CD14-positive monocyte (primary cell): Measurements from ENCODE around the gene SLC2A2. TPM values are rescaled to one million over a fixed set of nuclear protein-coding genes. Genes with fewer than 3 reads are reported as not detected.

Source experiments
- DNase-seq, 3 donors: peaks; one replicate each; pipeline ENCODE4 v3.0.0-alpha.2; 2011 to 2022
- H2AFZ ChIP-seq: 2 replicates; pipeline ENCODE4 v1.6.0; 2012; ENCODE audit warnings: mild to moderate bottlenecking, low read depth, low read length, inconsistent platforms; ENCODE audit not compliant: insufficient read depth, poor library complexity, severe bottlenecking
- H3K27ac ChIP-seq, 2 donors: 1 replicate in 1 of 2; 2 replicates in 1 of 2; pipeline ENCODE4 v1.5.1; 2012 to 2013; ENCODE audit warnings: low read length in 2 of 2, control low read depth in 1 of 2, inconsistent platforms in 1 of 2, low read depth in 1 of 2, mild to moderate bottlenecking in 1 of 2
- H3K27me3 ChIP-seq, 2 donors: one replicate each; pipeline versions ENCODE4 v1.6.0 to v1.6.1; 2011 to 2013; ENCODE audit warnings: low read length in 2 of 2; ENCODE audit not compliant: control insufficient read depth in 2 of 2, insufficient read depth in 2 of 2
- H3K36me3 ChIP-seq, 2 donors: replicated peaks in 1 of 2; 1 replicate in 1 of 2; 2 replicates in 1 of 2; pipeline versions ENCODE4 v1.5.1 to v1.6.1; 2012 to 2013; ENCODE audit warnings: low read length in 2 of 2, control low read depth in 1 of 2, inconsistent platforms in 1 of 2, mild to moderate bottlenecking in 1 of 2; ENCODE audit not compliant: insufficient read depth in 2 of 2, control insufficient read depth in 1 of 2
- H3K4me1 ChIP-seq, 2 donors: 1 replicate in 1 of 2; 2 replicates in 1 of 2; pipeline versions ENCODE4 v1.5.1 to v1.6.1; 2012 to 2013; ENCODE audit warnings: low read length in 2 of 2, control low read depth in 1 of 2, inconsistent platforms in 1 of 2, mild to moderate bottlenecking in 1 of 2, moderate library complexity in 1 of 2; ENCODE audit not compliant: insufficient read depth in 2 of 2, control insufficient read depth in 1 of 2
- H3K4me2 ChIP-seq: replicated peaks from 2 replicates; pipeline ENCODE3; 2012; ENCODE audit warnings: low read length, moderate library complexity, mild to moderate bottlenecking; ENCODE audit not compliant: poor library complexity, severe bottlenecking; ENCODE audit errors: extremely low read depth
- H3K4me3 ChIP-seq, 3 experiments: fragments of 200-600 bp in 1 of 3; sonication (generic) in 1 of 3; replicated peaks in 1 of 3; 1 replicate in 2 of 3; 2 replicates in 1 of 3; pipeline ENCODE4 v1.5.1; 2011 to 2013; ENCODE audit warnings: low read length in 3 of 3, mild to moderate bottlenecking in 3 of 3, control low read depth in 2 of 3, low read depth in 2 of 3, inconsistent platforms in 1 of 3, moderate library complexity in 1 of 3
- H3K79me2 ChIP-seq: 2 replicates; pipeline ENCODE4 v1.6.0; 2012; ENCODE audit warnings: mild to moderate bottlenecking, control low read depth, inconsistent platforms, low read length, moderate library complexity; ENCODE audit not compliant: insufficient read depth
- H3K9ac ChIP-seq: 2 replicates; pipeline ENCODE4 v1.6.0; 2017; ENCODE audit warnings: low read length, mild to moderate bottlenecking; ENCODE audit not compliant: insufficient read depth, poor library complexity, severe bottlenecking
- H3K9me3 ChIP-seq, 2 donors: replicated peaks in 1 of 2; 1 replicate in 1 of 2; 2 replicates in 1 of 2; pipeline versions ENCODE4 v1.5.1 to v1.6.1; 2012 to 2013; ENCODE audit warnings: low read length in 2 of 2, control low read depth in 1 of 2; ENCODE audit not compliant: control insufficient read depth in 1 of 2, insufficient read depth in 1 of 2
- H4K20me1 ChIP-seq: 2 replicates; pipeline ENCODE4 v1.6.0; 2012; ENCODE audit warnings: mild to moderate bottlenecking, low read length, control low read depth, moderate library complexity; ENCODE audit not compliant: insufficient read depth
- H3K27ac Mint-ChIP-seq, 7 donors: one replicate each; pipeline ENCODE4 v1.8.0; 2020; ENCODE audit warnings: mild to moderate bottlenecking in 7 of 7, mixed read lengths in 7 of 7, moderate library complexity in 6 of 7, inconsistent platforms in 2 of 7
- H3K27me3 Mint-ChIP-seq, 3 donors: one replicate each; pipeline ENCODE4 v1.8.0; 2021 to 2022; ENCODE audit warnings: low read depth in 3 of 3, mild to moderate bottlenecking in 3 of 3, mixed read lengths in 3 of 3, moderate library complexity in 3 of 3, inconsistent platforms in 1 of 3
- H3K36me3 Mint-ChIP-seq, 2 donors: one replicate each; pipeline ENCODE4 v1.8.0; 2020; ENCODE audit warnings: mixed read lengths in 2 of 2, inconsistent platforms in 1 of 2, mild to moderate bottlenecking in 1 of 2
- H3K4me1 Mint-ChIP-seq: one replicate; pipeline ENCODE4 v1.8.0; 2020; ENCODE audit warnings: mild to moderate bottlenecking, mixed read lengths
- H3K4me3 Mint-ChIP-seq, 2 donors: one replicate each; pipeline ENCODE4 v1.8.0; 2020; ENCODE audit warnings: mild to moderate bottlenecking in 2 of 2, mixed read lengths in 2 of 2, moderate library complexity in 1 of 2
- H3K9me3 Mint-ChIP-seq, 7 donors: one replicate each; pipeline ENCODE4 v1.8.0; 2020 to 2022; ENCODE audit warnings: mixed read lengths in 7 of 7, mild to moderate bottlenecking in 6 of 7, moderate library complexity in 6 of 7, inconsistent platforms in 2 of 7
- CTCF ChIP-seq: fragments of 200-600 bp; IDR thresholded peaks from one replicate; pipeline ENCODE4 v1.8.0; 2022; ENCODE audit warnings: antibody characterized with exemption, mild to moderate bottlenecking
- WGBS: methylation state at CpG from one replicate; pipeline ENCODE4 v1.1.5; 2013; ENCODE audit warnings: missing lambda C conversion rate; ENCODE audit not compliant: insufficient coverage; 5-methylcytosine and 5-hydroxymethylcytosine counted together
- intact Hi-C, 2 donors: fragments of 100-400 bp; cut with micrococcal nuclease; formaldehyde crosslinking; loops; one replicate each; pipeline versions ENCODE4 v1.15.0 to v1.15.1; 2023
- polyA plus RNA-seq, 3 donors: library from polyadenylated mRNA; depleted of rRNA in 1 of 3; unstranded in 2 of 3; stranded (reverse) in 1 of 3; fragments of 300-500 nt in 2 of 3; fragments of >200 nt in 1 of 3; fragmentation: Illumina TruSeq in 2 of 3; gene quantifications; 1 replicate in 2 of 3; 2 replicates in 1 of 3; pipeline ENCODE4 v1.2.3, GENCODE V29; 2012 to 2021

SLC2A2 gene
- polyA plus RNA-seq, 3 donors = not detected

GRCh38 chr3:171058873-171059603 is 32.5 kb upstream of the SLC2A2 start:
- peaks cover 0 to 8% (median 0%) of the 10 kb centered on the region in 7 donors for H3K9me3 Mint-ChIP-seq
- Histone ChIP-seq H3K4me1 (no peaks in the 10 kb centered on the region), H3K36me3 (no peaks in the 10 kb centered on the region), H3K27ac (no peak overlapping the region), H3K27me3 (no peaks in the 10 kb centered on the region), H4K20me1 (no peaks in the 10 kb centered on the region), H3K9me3 (no peaks in the 10 kb centered on the region), H3K4me2 (no peak overlapping the region), H3K9ac (no peak overlapping the region), H3K79me2 (no peaks in the 10 kb centered on the region), H2AFZ (no peak overlapping the region), H3K4me3 (no peak overlapping the region)
- H3K4me3 Mint-ChIP-seq = no peak overlapping the region
- intact Hi-C loops = no loop called here
- no peaks in the 10 kb centered on the region for H3K36me3 Mint-ChIP-seq
- no peaks in the 10 kb centered on the region for H3K27me3 Mint-ChIP-seq
- no peak overlapping the region for H3K27ac Mint-ChIP-seq
- H3K4me1 Mint-ChIP-seq = no peaks in the 10 kb centered on the region
- no peak for DNase-seq
- TF ChIP-seq CTCF = no peak

- no peak overlapping the region for H3K27ac Mint-ChIP-seq
- H3K79me2 ChIP-seq = no peaks in the 10 kb centered on the region
- peaks cover 0 to 4% (median 0%) of the 10 kb centered on the region in 7 donors for H3K9me3 Mint-ChIP-seq
- no peaks in the 10 kb centered on the region for H3K27me3 Mint-ChIP-seq
- no peaks in the 10 kb centered on the region for H3K4me1 ChIP-seq
- no peak overlapping the region for H3K9ac ChIP-seq
- H3K4me1 Mint-ChIP-seq = no peaks in the 10 kb centered on the region
- H3K27ac ChIP-seq = no peak overlapping the region
- no peak overlapping the region for H2AFZ ChIP-seq
- H3K4me2 ChIP-seq = no peak overlapping the region
- H3K36me3 Mint-ChIP-seq = no peaks in the 10 kb centered on the region
- no peak for TF ChIP-seq CTCF
- no peaks in the 10 kb centered on the region for H4K20me1 ChIP-seq
- no peaks in the 10 kb centered on the region for H3K36me3 ChIP-seq
- WGBS = no CpG with 5 or more reads among the region's 1 CpG
- H3K4me3 Mint-ChIP-seq = no peak overlapping the region
- H3K9me3 ChIP-seq = no peaks in the 10 kb centered on the region
- H3K27me3 ChIP-seq = no peaks in the 10 kb centered on the region
- DNase-seq = no peak
- intact Hi-C loops = no loop called here
- H3K4me3 ChIP-seq = no peak overlapping the region
Measured at GRCh38 chr3:171058058-171058457, 31.5 kb upstream of the SLC2A2 start.
